Amygdala (tissue), 56 donors: ENCODE measurements around the gene HAPLN1.
A peak's percentile ranks its signal among the peaks of the same experiment; 100 is the strongest.

Experiments used
- DNase-seq, 56 donors: peaks; one replicate each; lab custom pipeline; 2025; lab: John Stamatoyannopoulos, UW

The HAPLN1 gene

GRCh38 chr5:83718936-83719495 lies 1.6 kb downstream of the HAPLN1 start:
- no peak for DNase-seq

DNA sequence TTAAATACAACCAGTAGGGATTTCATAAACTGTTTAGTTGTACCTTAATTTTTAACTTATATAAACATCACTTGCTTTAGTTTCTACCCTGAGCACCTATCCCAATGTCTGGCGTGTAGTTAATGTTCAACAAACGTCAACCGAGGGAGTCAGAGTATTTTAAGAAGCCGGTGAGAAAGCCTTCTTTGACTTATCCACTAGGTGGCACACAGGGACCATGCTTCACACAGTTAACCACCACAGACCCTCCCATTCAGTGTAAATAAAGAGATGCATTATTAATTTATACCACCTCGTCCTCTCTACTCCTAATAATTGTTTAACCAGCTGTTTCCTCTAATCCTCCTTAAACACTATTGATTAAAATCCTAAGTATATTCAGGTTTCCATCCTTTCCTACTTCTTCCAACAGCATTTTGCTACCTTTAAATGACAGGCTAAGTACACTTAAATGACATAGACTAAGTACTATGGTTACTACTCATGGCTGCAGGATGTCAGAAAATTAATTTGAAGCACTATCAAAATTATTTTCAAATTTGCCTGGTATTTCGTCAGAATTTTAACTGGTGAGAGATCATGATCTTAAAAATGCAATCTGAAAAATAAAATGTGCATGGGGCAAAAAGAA lies 2.3 kb downstream of the HAPLN1 start:
- DNase-seq, result peak in 24 of 56 donors; percentile 1 to 63 (median 14)

DNA sequence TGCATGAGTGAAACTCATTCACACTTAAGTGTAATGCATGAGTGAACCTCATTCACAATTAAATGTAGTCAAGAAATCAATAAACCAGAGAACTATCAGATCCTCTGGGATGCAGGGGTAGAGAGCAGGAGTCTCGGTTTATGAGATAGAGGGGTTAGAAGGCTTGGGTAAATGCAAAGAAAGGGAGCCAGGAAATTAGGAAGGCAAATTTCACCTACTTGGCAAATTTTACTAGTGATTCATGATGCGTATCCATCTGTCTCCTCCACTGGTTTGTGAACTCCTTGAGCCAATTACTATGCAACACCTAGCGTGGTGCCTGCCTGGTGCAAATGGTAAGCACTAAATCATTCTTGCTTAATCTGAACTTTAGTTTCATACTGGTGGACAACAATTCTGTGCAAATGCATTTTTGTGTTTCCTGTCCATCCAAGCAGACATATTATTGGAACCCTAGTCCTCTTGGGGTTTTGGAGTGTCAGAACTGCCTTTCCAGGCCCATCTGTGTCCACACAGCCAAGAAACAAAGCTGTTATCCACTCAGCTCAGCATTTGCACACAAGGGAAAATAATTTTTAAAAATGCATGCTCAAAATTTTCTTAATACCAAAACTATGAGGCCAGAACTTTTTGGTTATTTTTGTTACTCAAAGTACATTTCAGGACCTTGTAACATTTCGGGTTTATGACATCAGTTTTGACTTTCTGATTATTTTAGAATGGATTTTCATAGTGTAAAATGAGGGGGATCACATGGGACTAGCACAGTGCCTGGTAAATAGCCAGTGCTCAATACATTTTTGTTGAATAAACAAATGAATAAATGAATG lies 5.2 kb downstream of the HAPLN1 start:
- DNase-seq, result no peak

- no peak for DNase-seq
Observed at GRCh38 chr5:83714810-83715209, 5.8 kb downstream of the HAPLN1 start.

DNA sequence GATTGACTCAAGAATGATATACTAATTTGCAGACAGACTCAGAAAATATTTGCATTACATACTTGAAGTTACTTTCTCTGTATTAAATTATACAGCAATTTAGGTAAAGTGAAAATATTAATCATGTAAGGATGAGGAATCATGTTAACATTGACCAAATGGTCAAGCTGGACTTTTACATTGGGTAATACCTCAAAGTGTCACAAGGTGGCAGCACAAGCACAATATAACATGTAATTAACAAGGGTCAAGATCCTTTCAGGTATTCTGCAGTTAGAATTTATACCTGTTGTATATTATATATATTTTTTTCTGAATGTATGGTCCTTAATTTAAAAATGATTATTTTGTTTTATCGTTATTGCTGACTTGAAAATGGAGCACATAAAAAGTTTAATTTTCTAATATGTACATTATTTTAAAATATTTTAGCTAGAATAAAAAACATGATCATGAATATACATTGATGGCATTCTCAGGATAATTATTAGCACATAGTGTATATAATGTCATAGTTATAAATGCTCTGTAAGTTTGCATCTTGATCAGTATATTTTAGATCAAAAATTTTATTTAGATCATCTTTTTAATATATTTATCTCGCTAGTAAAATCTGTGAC lies 8.6 kb downstream of the HAPLN1 start:
- peak in 6 of 56 donors; percentile 3 to 67 (median 9) for DNase-seq

DNA sequence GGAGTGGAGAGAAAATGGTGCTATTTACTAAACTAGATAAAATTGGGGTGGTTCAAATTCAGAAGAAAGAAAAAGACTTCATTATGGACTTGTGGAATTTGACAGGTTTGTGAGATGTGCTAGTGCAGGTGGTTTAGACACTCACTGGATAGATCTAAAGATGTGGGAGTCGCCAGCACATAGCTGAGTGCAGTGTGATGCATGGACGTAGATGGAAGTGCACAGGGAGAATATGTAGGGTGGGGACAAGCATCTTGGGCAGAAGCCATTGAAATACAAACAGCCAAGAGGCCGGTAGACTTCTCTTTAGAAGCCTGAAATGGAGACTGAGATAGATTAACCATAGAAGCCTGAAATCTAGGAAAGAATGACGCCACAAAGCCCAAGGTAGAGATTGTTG lies 10.7 kb downstream of the HAPLN1 start:
- no peak for DNase-seq

DNA sequence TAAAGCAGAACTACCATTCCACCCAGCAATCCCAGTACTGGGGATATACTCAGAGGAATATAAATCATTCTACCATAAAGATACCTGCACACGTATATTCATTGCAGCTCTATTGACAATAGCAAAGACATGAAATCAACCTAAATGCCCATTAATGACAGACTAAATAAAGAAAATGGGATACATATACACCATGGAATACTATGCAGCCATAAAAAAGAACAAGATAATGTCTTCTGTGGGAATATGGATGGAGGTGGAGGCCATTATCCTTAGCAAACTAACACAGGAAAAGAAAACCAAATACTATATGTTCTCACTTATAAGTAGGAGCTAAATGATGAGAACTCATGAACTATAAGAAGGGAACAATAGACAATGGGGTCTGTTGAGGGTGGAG lies 12.5 kb downstream of the HAPLN1 start:
- DNase-seq, result no peak

DNA sequence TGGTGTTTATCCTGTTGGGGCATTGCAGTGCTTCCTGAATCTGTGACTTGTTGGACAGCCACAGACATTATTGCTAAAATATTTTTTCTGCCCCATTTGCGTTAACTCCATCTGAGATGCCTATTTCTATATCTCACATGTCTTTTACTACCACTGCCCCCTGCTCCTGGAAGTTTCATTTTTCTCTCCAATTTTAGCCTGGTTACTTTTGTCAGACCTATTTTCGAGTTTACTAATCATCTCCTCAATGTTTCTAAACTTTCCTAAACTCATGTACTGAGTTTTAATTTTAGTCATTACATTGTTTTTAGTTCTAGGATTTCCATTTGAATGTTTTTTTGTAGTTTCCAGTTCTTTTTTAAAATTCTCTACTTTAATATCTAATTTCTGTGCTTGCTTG lies 17.6 kb downstream of the HAPLN1 start:
- DNase-seq, result no peak

- DNase-seq, result no peak
Observed at GRCh38 chr5:83701886-83702285, 18.8 kb downstream of the HAPLN1 start.

DNA sequence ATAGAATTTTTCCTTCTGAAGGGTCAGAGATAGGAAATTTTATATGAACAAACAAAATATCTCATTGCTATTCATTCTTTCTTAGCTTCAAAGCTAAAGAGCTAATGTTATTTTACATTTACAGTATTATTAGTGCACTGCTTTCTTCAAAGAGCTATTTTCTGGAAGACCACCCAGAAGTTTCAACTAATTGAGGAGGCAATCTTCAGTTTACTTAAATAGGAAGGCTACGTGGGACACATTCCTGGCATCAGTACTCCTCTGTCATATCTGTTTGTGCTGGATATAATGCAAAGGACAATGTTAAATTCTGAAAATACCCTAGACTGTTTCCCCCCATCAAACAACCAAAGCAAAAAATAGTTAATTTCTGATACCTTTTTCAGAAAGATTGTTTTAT lies 30.8 kb downstream of the HAPLN1 start:
- DNase-seq, result no peak

DNA sequence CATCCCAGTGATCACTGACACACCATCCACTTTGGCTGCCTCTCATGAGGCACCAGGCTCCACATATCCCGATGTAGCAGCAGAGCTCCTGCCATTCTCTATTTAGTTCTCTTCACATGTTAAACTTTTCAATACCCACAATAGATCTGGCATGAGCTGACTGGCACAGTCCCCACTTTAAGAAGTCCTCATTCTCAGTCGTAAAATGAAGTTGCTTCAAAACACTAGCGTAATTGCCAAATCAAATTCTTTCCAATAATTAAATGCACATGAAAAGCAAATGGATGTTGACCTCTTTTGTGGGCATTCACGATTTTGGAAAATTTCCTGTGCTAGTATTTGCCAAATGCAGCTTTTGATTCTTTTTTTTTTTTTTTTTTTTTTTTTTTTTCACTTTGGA lies 32.4 kb downstream of the HAPLN1 start:
- peak in 4 of 56 donors; percentile 4 to 7 (median 5) for DNase-seq

DNA sequence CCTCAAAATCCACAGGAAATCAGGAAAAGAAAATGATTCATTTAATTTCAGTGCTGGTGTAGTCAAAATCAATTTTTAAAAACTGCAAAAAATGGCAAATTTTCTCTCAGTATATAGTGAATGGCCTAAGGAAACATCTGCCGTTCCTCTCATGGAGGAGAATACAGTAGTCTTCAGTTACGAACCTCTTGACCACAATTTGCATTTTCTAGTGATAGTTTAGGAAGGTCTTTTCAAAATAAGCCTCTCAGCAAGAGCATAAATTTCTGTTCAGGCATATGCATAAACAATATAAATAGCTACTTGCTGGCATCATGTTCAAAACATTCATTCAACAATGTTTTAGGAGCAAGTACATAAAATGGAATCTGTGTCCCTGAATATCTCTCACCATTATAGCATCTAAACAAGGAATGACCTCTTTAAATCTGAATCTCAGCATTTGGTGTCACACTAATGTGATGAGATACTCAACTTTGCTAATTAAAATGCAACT lies 33.5 kb downstream of the HAPLN1 start:
- no peak for DNase-seq

DNA sequence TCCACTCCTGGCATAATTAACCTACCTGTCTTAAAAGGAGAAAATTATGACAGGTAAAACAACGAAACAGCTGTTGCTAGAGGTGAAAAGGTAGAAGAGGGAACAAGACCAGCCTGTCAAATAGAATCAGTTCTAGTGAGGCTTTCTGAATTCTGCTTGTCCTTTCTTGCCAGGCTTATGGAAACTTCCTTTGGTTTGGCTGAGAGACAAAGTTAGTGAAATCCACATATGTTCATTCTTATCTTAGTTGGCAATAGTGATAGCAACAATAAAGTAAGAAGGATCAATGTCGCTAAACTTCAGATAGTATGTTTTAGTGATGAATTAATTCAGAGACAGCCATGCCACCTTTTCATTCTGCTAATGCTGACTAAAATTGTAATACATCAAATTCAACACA lies 34.4 kb downstream of the HAPLN1 start:
- DNase-seq, result no peak

DNA sequence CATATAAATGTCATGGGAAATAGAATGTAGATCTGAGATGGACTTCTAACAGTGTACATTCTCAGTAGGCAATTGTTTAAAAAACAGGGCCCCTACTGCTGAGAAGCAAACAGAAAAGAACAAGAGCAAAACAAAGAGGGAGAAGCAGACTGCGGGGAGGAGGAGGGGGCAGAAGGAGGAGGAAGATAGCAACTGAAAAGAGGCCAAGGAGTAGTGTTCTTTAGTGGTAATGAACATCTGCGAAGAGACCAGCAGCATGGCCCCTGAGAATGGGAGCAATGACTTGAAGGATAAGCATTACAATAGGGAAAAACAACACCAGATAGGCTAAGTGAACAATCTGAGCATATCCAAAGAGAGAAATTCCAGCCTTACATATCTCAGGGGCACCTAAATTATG lies 36.8 kb downstream of the HAPLN1 start:
- DNase-seq, result no peak

GRCh38 chr5:83672646-83673045 lies 48.0 kb downstream of the HAPLN1 start:
- DNase-seq, result no peak

- DNase-seq, result no peak
Observed at GRCh38 chr5:83672158-83672557, 48.5 kb downstream of the HAPLN1 start.

GRCh38 chr5:83665631-83666030 lies 55.0 kb downstream of the HAPLN1 start:
- no peak for DNase-seq

DNA sequence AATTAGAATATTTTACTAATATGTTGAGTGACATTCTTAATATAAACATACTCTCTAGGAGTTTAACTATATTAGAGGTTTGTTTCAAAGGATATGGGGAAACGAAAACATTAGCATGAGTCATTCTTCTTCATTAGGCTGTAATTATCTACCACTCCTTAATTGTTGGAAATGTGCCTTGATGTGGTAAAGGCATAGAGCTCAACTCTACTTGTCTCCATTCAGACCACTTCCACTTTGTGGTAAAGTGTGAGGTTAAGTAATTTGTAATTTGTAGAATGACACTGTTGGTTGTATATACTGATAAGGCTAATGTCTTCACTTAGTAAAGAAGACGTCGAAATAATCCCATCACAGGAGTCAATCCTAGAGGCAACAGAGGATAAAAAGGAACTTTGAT lies 58.1 kb downstream of the HAPLN1 start:
- no peak for DNase-seq

DNA sequence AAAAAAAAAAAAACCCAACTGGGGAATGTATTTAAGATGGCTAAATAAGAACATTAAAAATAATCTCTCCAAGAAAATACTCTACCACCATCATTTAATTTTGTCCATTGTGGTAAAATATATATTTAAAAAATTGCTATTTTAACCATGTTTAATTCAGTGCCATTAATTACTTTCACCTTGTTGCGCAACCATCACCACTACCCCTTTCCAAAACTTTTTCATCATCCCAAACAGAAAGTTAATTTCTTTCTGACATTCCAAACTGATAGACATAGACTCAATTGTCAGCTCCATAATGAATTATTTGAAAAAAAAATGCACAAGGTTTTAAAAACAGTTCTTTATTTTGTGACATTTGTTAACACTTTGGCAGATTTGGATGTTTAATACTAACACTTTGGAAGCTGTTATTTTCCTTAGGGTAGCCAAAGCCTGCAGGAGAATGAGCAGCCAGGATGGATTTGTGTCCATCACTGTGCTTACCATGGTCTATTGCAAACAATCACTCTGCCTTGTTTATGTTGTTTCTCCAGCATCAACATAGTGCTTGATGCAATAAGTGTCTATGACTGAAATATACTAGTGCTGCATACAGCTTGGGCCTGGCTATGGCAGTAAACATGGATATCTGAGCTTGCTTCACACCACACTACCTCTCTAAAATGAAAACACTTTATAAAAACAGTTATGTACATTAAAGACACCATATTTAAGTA lies 62.7 kb downstream of the HAPLN1 start:
- no peak for DNase-seq

GRCh38 chr5:83654427-83654994 lies 66.1 kb downstream of the HAPLN1 start:
- no peak for DNase-seq
